Activated CD4-positive, CD25-positive, alpha-beta regulatory T cell treated with anti-CD3 and anti-CD28 coated beads, Interleukin-2, amount 50 U/mL, for 24 hours (primary cell): ENCODE results near the gene PLPP3.
A peak's percentile ranks its signal among the peaks of the same experiment; 100 is the strongest.

Experiments used
- ATAC-seq, 2 donors: fragments of 150-1000 bp; cut with Tn5 transposase; one replicate each; pipeline ENCODE4 v1.10.0; 2021; ENCODE audit warnings: mild to moderate bottlenecking in 1 of 2, moderate library complexity in 1 of 2

PLPP3 gene

DNA sequence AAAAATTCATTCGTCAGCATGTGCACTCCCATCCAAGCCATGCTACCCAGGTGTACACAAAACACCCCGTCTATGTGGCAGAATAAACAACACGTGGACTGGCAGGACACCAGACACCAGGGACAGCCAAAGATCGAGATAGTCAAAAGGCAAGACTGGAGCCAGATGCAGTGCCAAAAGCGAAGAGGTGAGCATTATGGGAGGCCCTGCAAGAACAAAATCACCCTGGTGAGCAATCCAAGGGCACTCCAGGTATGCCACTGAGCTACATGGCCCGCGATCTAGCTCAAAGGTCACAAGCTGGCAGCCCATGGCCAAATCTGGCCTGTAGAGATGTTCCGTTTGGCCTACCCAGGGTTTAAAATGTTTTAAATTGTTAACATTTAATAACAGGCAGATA, 33.7 kb downstream of the PLPP3 start:
- ATAC-seq = no peak

DNA sequence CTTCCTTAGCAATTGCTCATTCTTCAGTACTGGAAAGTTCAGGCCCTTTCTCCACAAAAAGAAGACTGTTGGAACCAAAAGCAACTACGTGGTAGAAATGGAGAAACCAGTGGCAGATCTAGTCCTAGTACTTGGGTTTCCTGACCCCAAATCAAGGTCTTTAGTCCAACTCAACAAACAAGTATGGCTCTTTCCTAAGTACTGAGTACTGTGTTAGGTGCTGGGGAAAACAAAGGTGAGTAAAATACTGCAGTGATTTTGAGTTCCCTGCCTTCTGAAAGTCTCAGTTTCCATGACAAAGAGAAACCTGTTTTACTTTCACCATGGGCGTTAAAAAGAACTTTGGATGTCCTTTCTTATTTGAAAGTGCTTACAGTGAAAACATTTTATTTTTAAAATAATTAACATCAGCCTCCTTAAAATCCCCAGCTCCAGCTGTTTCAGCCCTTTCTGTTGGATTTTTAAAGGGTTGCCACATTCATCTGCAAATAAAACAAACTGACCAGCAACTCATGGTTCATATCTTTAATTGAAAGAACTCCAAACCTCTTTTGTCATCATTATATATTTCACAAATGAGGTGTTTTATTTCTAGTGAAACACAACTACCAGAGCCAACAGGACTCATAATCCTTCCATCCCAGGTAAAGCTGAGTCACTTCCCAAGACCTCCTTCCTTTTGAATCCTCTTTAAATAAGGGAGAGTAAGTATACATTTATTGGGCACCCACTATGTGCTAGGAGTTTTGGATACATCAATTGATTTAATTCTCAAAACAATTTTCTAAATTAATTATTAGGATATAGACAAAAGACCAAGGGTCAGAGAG, 35.4 kb downstream of the PLPP3 start:
- no peak for ATAC-seq

DNA sequence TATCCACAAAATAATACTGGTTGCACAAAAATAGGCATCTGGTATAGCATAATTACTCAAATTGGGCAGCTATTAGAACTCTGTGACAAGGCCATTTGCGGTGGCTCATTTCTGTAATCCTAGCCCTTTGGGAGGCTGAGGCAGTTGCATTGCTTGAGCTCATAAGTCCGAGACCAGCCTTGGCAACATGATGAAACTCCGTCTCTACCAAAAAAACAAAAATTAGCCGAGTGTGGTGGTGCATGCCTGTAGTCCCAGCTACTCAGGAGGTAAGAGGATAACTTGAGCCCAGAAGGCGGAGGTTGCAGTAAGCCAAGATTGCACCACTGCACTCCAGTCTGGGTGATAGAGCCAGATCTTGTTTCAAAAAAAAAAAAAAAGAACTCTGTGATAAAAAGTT, 36.7 kb downstream of the PLPP3 start:
- ATAC-seq = no peak

DNA sequence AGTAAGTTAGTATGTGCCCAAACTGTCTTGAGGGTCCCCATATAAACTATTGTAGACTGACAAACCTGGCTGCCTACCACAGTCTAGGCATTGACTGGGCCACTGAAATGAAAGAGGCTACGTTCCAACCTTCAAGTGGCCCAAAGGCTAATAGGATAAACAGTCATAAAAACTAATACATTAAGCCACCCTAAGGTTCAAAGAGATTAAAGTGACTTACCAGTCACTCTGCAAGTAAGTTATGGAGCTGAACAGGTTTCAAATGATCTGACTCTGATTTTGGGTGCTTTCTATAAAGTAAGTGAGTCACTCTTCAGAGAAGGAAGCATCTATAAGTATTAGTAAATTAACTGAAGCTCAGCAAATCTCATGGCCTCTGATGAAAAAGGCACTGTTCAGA, 38.0 kb downstream of the PLPP3 start:
- ATAC-seq = no peak

DNA sequence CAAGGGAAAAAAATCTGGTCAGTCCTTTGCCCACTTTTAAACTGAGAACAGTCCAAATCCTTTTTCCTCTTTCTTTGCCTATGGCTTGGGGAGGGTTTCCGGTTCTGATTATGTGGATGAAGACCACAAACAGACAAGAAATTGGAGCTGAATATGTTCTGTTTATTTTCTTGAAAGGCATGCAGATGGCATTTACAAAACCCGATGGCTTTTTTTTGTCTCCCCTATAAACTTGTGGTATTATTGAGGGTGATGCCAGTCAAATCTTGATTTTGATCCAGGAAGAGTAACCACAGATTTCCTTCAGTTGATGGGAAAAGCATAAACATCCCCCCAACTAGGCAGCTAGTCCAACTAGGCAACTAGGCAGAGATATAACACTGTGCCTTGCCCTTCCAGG, 38.9 kb downstream of the PLPP3 start:
- no peak for ATAC-seq

DNA sequence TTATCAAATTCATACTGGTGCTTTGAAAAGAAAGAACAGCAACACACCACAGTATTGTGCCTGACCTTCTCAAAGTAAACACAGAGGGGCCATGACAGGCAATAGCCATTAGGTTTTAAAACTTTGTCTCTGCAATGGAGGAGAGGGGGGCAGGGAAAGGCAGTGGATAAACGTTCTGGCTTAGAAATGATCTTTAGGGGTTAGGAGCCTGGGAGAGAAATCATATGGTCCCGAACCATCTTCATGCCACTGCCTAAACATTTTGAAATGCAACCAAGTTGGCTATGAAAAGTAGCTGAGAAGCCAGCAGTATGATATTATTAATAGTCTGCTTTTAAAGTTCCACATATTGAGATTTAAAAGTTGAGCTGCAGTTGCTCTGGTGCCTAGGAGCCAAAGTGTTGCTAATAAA, 39.8 kb downstream of the PLPP3 start:
- ATAC-seq = no peak

DNA sequence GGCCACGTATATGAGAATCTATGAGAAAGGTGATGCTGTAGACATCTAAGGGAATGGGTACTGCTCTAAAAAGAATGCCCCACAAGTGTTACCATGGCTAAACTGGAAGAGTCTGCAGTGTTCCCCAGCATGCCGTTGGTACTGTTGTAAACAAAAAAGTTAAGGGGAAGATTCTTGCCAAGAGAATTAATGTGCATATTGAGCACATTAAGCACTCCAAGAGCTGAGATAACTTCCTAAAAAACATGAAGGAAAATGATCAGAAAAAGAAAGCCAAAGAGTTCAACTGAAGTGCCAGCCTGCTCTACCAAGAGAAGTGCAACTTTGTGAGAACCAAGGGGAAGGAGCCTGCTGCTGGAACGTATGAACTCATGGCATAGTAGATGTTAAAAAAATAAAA, 40.8 kb downstream of the PLPP3 start:
- no peak for ATAC-seq

DNA sequence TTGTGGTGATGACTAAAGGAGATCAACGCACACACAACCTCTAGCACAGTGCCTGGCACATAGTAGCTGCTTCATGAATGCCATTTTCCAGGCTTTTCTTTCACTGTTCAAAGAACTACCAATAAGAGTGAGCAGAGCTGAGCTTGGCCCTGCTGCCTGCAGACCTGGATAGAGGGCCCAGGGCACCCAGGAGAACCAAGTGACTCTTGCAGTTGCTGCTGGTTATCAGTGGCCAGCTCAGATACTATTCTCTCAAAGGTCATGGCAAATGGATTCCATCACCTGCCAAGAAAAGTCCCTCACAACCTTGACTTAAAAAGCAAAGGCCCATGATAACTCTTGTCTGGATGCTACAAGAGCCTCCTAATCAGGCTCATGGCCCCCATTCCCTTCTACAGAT, 41.7 kb downstream of the PLPP3 start:
- ATAC-seq = no peak

DNA sequence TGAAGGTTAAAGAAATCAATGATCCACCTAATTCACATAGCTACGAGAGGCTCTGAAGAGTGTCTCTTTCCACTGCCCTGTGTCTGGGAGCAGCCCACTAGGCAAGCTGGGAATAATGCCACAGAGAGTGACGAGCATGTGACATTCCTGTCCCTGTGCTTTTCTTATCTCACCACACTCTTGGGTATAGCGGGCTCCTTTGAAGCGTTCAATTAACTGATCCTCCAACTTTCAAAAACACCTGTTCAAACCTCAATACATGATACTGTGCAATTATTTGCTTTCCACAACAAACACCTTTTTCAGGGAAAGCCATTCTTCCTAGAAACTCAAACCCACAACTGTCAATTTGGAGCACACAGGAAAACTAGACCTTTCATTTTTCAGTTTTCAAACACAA, 43.4 kb downstream of the PLPP3 start:
- ATAC-seq = no peak

DNA sequence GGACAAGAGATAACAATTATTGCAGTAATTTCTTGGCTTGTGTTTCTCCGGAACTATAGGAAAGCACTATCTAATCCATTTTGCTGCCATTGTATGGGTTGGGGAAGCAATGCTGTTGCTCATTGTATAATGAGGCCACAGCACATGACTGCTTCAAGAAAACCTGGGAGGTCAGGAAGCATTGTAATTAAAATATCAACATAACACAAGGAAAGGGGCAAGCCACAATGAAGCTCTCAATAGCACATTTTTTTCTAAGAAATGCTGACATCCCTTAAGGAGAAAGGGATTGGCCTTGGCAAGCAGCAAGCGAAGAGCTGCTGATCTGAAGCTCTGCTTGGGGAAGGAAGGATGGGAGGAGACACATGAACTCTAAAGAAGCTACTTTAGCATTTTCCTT, 44.0 kb downstream of the PLPP3 start:
- ATAC-seq = no peak

DNA sequence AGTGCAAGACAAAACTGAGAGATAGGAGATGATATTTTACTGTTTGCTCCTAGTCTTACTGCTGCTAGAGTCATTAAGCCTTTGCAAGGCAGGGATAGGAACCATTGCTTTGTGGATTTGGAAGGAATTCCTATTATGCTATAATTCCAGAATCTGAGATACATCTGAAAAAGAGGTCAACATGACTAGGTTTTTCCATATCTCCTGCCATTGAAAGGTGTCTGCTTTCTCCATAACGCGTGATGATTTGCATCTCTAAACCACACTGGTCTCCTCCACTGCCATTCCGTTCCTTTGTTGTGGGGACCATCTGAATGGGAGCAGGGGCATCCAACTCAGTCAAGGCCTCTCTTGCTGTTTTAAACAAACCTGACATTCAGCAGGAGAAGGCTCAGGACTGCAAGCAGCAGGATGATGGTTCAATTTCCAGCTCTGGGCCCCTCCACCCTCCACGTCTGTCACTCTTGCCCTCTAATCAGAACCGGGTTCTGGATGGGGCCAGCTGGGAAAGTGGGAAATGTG, 45.2 kb downstream of the PLPP3 start:
- no peak for ATAC-seq

DNA sequence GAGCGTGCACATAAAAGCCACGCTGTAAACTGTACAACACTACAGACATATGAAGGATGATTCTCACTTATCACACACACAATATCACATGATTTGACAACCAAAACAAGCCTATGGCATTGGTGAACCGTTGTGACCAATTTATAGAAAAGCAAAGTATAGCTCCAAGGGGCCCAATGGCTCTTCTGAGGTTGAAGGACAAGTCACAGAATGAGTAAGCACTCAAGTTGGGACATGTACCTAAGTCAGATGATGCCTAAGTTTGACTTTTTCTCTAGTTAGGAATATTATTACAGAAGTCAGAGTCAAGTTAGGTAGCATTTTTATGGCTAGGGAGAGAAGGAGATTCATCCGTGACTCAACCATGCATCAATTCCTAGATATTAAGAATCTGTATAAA, 45.7 kb downstream of the PLPP3 start:
- no peak for ATAC-seq

DNA sequence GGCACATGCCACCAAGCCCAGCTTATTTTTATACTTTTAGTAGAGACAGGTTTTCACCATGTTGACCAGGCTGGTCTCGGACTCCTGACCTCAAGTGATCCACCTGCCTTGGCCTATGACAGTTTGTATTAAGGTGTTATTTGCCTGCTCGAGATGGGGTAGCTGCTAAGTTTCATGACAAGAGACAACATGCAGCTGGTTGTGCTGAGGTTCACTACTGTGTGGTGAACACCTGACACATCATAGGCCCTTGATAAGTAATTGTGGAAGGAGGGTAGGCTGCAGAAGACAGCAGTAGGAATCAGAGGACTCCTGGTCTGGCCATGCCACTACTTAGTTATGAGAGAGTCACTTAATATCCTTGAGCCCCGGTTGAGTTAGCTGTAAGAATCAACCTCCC, 46.2 kb downstream of the PLPP3 start:
- ATAC-seq = no peak

DNA sequence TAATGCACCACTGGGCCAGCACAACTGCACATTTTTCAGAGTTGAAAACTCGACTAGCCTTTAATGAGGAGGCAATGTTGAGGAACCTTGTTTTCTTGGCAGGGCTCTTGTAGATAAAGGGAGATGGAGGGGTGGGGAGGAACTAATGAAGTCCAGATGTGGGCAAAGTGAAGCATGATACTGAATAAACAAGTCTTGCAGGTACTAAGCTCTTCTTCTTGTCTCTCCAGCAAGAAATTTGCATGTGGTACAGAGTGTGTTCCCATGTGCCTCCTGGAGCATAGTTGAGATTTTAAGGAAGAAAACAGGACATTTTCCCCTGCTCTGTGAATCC, 47.0 kb downstream of the PLPP3 start:
- no peak for ATAC-seq

DNA sequence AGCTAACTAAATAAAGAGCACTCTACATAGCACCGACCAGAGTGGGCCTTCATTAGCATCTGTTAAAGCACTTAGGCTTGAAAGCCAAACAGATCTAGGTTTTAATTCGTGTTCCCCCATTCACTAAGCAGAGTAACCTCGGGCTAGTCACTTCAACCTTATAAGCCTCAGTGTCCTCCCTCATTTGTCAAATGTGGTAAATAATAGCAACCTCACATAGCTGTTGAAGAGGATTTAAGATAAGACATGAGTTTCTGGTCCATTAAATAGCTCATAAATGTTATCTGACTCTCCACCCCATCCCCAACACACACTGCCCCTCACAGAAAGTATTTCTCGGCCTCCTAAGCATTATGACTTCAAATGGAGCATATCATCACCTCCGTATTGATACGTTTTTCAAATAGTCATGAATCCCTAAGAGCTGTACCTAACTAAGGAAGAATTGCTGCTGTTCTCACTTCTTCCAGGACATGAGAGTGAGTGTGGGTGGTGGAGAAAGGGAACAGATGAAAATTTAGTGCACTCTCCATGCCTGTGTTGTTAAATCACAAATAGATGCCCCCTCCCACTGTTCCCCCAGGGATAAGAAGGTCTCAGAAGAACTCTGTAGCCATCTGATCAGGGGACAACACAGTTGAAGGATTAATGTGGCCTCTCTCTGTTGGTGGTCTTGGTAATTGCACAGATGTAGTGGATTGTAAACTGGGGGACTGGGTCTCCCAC, 47.6 kb downstream of the PLPP3 start:
- ATAC-seq = no peak

DNA sequence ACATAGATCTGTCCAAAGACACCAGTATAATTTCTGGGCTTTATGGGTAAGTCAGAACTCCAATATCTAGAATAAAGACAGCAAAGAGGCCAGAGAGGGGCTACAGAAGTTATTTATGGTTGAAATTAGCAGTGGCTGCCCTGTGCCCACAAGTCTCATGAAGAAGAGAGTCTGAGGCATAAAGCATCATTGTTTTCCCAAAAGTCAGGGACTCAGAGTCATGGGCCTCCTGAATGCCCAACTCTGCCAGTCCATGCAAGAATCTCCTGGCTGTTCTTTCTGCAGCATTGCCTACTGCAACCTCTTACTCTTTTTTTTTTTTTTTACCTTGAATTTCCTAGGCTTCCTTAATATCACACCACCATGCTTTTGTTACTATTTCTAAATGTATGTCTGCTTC, 49.6 kb downstream of the PLPP3 start:
- no peak for ATAC-seq

DNA sequence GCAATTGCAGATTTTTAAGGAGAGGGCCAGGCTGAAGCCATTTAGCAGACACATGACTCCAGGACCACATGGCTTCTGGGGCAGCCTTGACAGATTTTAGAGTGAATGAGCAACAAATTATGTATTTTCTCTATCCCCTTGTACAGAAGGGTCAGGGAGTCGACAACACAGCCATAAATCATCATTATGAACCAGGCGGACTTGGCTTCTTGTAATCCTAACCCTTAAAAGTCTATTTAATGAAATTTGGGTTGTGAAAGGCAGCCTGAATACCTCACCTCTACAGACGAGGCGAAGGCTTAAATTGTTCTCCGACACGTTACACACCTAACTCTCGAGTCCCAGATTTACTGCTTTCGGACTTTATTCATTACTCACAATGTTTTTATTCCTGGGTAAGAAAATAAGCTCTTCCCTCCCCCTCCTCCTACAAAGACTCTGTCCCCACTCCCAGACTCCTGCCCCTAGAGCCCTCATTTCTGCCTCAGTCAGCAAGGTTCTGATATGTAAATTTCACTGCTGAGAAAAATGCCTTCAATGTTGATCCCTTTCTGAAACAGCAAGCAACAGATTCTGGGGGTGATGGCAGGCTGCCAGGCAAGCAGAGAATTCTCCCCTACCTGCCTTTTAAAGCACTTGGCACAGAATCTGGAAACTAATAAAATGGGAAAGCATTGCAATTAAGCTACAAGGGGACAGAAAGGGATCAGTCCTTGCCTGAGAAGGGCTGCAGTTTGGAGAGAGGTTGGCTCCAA, 51.6 kb downstream of the PLPP3 start:
- ATAC-seq = no peak

DNA sequence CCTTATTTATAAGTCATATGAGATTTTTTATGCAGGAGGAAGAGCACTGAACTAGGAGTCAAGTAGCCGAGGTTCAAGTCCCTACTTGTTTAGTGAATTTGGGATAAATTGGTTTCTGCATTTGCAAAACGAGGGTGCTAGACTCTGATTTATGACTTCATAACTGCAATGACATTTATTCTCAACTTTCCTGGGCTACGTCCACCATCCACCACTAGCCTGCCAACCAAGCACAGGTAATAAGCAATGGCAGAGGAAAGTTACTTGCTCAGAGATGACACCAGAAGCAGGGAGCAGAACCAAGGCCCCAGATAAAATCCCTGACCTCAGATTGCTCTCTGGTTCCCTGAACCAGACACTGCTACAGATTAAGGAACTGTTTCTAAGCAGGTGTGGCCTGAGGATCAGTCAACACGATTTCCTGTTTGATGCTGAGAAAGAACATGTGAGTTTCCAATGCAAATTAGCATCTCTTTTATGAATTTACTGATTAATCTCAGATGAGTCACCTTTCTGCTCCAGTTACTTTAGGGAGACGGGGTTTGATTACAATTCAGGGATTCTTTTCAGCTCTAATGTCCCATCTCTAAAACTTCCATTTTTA, 52.7 kb downstream of the PLPP3 start:
- ATAC-seq = no peak

DNA sequence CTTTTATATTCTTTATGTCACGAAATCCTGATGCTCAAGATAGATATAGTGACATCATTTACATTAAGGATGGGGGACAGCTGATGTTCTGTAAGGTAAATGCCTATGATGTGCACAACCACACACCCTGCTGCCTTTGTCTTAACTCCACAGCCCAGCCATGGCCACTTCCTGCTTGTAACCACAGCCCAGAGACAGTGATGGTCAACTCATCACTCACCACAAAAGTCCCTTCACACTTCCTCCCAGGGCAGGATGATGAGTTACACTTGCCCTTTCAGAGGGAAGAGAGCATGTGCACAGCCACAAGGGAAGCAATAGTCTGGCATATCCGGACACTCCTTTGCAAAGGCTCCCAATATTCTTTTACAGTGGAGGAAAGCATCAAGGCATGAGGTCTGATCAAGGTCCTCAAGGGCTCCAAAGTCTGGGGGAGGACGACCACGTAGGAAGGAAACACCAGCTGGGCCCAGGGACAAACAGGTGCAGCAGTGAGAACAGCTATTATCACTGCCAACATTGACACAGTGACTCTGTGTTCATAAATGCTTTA, 53.8 kb downstream of the PLPP3 start:
- peak; percentile 51 for ATAC-seq

DNA sequence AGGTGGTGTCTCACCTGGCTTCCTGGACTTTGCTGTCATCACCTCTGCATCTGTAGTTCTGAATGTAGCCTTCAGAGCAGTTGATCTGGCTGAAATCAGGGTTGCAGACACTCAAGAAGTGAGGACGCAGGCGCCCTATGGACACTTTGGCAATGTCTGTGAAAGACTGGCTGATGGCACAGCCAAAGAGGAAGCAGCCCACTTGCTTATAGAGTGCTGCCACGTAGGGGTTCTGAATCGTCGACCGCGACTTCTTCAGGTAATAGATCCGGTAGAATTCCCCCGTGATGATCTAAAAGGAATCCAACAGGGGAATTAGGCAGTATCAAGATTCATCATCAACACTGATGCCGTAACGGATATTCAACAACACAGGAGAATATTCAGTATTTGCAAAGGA, 55.1 kb downstream of the PLPP3 start:
- no peak for ATAC-seq

DNA sequence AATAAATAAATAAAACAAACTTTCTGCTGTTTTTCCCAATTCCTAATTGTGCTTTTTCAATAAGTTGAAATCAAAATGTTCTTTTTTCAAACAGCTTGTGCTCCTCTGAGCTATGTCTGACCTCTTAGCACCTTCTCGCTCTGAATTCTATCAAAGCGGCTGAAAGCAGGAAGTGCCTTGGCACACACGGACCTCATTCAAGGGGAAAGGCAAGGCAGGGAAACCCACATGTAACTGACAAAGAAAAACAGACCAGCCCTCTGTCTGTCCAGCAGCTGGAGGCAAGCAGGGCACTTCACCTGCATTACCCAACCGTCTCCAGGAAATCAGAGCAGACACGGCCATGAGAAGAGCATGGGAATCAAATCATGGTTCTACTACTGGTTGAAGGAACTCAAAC, 56.7 kb downstream of the PLPP3 start:
- no peak for ATAC-seq

DNA sequence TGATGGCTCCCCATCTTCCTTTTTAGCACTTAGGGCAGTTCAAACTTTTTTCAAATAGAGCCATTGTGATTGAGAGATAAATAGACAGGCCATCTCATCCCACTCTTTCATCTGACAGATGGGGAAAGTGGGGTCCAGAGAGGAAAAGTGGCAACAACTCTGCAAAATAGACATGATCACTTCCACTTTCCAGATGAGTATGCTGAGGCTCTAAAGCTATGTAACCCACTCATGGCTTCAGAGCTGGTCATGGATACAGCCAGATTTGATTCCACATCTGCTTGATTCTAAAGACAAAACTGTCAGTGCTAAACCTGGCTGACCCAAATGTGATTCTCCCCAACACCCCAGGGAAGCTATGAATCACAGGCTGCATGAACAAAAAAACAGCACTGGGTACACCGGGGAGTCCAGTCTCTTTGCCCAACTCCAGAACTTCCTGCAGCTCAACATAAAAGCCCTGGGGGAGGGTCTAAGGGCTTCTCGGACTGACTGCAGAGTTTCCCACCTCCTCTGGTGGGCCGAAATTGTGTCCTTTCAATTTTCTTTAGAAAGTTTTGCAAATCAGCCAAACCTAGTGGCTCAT, 59.3 kb downstream of the PLPP3 start:
- ATAC-seq = no peak
